ENCODE results near the gene XDH. TPM values are rescaled to one million over a fixed set of nuclear protein-coding genes. Genes with fewer than 3 reads are reported as not detected.

Gene XDH
- total and polyA plus RNA-seq, 9 donors = 0.12 to 0.13 TPM; not detected in 7

DNA sequence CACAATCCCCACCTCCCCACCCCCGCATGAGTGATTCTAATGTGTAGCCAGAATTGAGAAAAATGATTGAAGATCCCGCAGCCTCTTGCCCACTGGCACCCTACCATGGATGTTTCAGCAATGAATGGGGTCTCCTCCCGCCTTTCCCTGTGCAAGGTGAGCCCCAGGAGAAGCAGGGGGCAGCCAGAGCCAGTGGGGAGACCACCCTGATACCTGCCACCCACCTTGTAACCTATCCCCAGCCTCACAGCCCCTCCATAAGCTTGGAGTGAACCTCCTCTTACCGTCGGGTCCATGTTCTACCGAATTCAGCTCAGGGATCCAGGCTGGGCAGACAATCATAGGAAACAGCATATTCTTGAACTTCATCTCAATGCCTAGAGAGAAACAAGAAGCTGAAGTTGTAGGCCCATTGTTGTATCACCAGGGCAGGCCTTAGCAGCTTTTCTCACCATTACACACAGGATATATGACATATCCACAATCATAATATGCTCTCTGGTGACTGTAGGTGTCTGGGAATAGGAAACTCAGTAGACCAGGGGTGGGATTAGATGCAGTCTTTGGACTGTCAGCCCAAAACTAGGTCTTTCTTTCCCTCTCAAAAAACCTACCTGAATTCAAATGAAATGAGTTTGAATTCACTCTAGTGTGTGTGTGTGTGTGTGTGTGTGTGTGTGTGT is 30.9 kb downstream of the XDH start:
- TF ChIP-seq POLR2A (IDR thresholded peaks at IDR 0.05) = no peak
- TF ChIP-seq EP300 (IDR thresholded peaks at IDR 0.05) = no peak
- TF ChIP-seq, protein P1, sequence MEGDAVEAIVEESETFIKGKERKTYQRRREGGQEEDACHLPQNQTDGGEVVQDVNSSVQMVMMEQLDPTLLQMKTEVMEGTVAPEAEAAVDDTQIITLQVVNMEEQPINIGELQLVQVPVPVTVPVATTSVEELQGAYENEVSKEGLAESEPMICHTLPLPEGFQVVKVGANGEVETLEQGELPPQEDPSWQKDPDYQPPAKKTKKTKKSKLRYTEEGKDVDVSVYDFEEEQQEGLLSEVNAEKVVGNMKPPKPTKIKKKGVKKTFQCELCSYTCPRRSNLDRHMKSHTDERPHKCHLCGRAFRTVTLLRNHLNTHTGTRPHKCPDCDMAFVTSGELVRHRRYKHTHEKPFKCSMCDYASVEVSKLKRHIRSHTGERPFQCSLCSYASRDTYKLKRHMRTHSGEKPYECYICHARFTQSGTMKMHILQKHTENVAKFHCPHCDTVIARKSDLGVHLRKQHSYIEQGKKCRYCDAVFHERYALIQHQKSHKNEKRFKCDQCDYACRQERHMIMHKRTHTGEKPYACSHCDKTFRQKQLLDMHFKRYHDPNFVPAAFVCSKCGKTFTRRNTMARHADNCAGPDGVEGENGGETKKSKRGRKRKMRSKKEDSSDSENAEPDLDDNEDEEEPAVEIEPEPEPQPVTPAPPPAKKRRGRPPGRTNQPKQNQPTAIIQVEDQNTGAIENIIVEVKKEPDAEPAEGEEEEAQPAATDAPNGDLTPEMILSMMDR (IDR thresholded peaks at IDR 0.05) = no peak
- Histone ChIP-seq H3K27ac (no peak overlapping the region), H3K4me3 (no peak overlapping the region), H3K4me1 (ENCODE audit: insufficient read depth) (no peaks in the 10 kb centered on the region), H3K36me3 (no peaks in the 10 kb centered on the region), H3K27me3 (no peaks in the 10 kb centered on the region), H3K9me3 (no peaks in the 10 kb centered on the region)
- no peak for DNase-seq
- 80 to 84% (median 80%) methylated on average over 6 of the region's 6 CpGs for WGBS, 3 donors
- intact Hi-C loops (cut with DNase I) = no loop called here

DNA sequence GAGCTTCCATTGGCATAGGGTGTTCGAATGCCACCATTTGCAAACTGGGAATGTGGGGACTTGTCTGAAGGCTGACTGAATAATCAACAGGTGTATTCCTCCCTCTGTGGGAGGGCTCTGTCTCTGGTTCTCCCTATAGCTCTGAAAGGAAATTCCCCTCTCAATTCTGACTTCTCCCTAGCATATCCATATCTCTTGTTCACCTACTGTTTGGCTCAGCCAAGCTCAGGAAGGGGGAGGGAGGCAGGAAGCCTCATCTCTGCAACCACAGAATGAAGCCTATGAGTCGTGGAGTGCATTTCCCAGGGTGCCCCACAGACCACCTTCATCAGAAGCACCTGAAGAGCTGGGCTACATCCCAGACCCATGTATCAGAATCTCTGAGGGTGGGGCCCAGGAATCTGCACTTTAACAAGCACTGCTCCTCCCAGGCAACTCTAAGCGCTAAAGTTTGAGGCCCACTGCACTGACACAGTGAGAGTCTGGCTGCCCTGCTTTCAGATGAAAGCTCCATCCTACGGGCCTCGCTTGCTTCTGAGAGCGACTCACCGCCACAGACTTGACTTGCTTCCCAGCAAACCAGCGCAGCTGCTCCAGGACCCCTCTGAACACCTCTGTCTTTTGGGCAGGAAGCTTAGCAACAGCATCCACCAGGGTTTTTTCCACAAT is 32.0 kb downstream of the XDH start:
- intact Hi-C loops (cut with DNase I) = no loop called here
- TF ChIP-seq, protein P1 (IDR thresholded peaks at IDR 0.05) = no peak
- TF ChIP-seq EP300 (IDR thresholded peaks at IDR 0.05) (no peak), POLR2A (IDR thresholded peaks at IDR 0.05) (no peak)
- Histone ChIP-seq H3K36me3 (no peaks in the 10 kb centered on the region), H3K4me3 (no peak overlapping the region), H3K27ac (no peak overlapping the region), H3K4me1 (ENCODE audit: insufficient read depth) (no peaks in the 10 kb centered on the region), H3K9me3 (no peaks in the 10 kb centered on the region), H3K27me3 (no peaks in the 10 kb centered on the region)
- no peak for DNase-seq
- WGBS, 3 donors = 66 to 73% (median 72%) methylated on average over 8 of the region's 8 CpGs

DNA sequence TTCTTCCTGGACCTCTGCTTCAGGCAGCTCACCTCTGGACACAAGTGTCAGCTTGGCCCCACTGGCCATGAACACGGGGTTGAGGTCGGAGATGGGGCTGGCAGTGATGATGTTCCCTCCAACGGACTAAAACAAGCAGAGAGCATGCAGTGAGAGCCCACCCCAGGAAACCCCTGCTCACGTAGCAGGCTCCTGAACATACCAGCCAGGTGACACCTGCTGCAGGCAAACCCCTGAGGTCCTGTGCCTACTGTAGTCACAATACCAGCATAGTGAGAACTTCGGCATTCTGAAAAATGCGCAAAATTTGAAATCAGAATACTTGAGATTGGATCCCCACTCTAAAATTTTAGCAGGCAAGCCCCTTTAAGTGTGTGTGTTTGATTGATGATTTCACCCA is 32.9 kb downstream of the XDH start:
- H3K36me3 ChIP-seq = no peaks in the 10 kb centered on the region
- H3K4me1 ChIP-seq (ENCODE audit: insufficient read depth) = no peaks in the 10 kb centered on the region
- intact Hi-C loops (cut with DNase I) = no loop called here
- no peak for DNase-seq
- no peaks in the 10 kb centered on the region for H3K9me3 ChIP-seq
- 46 to 67% (median 58%) methylated on average over 6 of the region's 6 CpGs for WGBS, 3 donors
- no peak overlapping the region for H3K4me3 ChIP-seq
- H3K27ac ChIP-seq = no peak overlapping the region
- TF ChIP-seq POLR2A (IDR thresholded peaks at IDR 0.05) = no peak
- TF ChIP-seq, protein P1 (IDR thresholded peaks at IDR 0.05) = no peak
- no peak for TF ChIP-seq EP300 (IDR thresholded peaks at IDR 0.05)
- H3K27me3 ChIP-seq = no peaks in the 10 kb centered on the region

DNA sequence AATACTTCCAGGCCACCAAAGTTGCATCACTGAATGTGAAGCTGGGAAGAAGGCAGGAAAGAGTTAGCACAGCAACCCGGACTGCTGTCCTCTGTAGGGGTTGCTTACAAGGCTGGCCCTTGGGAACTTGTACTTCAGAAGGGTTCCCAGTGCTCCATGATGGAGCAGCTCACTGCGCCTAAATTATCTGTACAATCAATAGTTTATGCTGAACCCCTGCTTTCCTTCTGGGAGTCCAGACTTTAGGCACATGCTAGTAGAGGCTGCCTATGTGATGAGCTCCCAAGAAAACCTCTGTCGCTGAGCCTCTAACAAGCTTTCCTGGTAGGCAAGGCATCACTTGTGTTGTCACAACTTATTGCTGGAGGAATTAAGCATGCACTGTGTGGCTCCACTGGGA is 34.3 kb downstream of the XDH start:
- H3K9me3 ChIP-seq = no peaks in the 10 kb centered on the region
- H3K27me3 ChIP-seq = no peaks in the 10 kb centered on the region
- TF ChIP-seq POLR2A (IDR thresholded peaks at IDR 0.05) (no peak), EP300 (IDR thresholded peaks at IDR 0.05) (no peak)
- TF ChIP-seq, protein P1 (IDR thresholded peaks at IDR 0.05) = no peak
- intact Hi-C loops (cut with DNase I) = no loop called here
- no peak overlapping the region for H3K27ac ChIP-seq
- no peaks in the 10 kb centered on the region for H3K4me1 ChIP-seq (ENCODE audit: insufficient read depth)
- 84 to 95% (median 91%) methylated on average over 3 of the region's 3 CpGs for WGBS, 3 donors
- H3K4me3 ChIP-seq = no peak overlapping the region
- no peak for DNase-seq
- H3K36me3 ChIP-seq = no peaks in the 10 kb centered on the region

All from ovary (tissue), 9 donors.